NOMO-1 (cell line): ENCODE measurements around the gene PRDX5.
A peak's percentile ranks its signal among the peaks of the same experiment; 100 is the strongest.
"Not testable (repeated sequence)": the region's sequence is repeated elsewhere in the genome, so short reads cannot be mapped to it uniquely, and the experiment has no call there.

Experiments used
- DNase-seq, 2 experiments: peaks; one replicate each; lab custom pipeline; 2025; ENCODE audit not compliant: unreplicated experiment in 2 of 2; lab: John Stamatoyannopoulos, UW

PRDX5 gene

DNA sequence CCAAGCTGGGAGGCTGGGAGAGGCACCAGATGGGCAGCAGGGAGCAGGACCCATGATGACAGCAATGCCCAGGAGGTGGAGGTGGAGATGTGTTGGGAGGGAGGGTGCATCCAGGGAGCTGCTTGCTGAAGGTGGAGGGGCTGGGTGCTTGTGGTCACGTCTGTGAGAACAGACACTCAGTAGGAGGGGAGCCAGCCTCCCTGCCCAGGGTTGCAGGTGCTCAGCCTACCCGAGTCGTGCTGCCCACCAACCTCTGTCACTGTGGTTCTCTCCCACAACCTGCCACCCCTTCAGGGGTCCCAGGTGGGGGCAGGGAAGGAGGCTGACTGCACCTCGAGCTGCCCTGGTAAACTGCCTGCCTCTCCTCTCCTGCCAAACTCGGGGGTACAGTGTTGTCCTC, 5.5 kb downstream of the PRDX5 start:
- DNase-seq: no peak

DNA sequence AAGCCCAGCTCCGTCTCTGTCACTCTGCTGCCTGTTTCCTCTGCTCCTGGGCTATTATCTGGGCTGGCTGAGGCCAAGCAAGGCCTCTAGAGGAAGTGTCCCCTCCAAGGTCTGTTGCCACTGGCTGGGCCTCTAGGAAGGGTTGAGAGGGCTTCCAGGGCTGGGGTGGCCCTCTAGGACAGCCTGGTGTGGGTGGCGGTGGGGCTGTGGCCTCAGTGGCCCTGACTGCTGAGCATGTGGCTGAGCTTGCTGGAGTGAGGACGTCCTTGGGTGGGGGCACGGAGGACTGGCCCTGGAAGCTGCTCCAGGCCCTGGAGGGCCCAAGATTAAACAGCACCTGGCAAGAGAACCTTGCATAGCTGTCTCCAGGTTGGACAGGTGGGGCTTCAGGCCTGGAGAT, 6.1 kb downstream of the PRDX5 start:
- DNase-seq: not testable (repeated sequence)

DNA sequence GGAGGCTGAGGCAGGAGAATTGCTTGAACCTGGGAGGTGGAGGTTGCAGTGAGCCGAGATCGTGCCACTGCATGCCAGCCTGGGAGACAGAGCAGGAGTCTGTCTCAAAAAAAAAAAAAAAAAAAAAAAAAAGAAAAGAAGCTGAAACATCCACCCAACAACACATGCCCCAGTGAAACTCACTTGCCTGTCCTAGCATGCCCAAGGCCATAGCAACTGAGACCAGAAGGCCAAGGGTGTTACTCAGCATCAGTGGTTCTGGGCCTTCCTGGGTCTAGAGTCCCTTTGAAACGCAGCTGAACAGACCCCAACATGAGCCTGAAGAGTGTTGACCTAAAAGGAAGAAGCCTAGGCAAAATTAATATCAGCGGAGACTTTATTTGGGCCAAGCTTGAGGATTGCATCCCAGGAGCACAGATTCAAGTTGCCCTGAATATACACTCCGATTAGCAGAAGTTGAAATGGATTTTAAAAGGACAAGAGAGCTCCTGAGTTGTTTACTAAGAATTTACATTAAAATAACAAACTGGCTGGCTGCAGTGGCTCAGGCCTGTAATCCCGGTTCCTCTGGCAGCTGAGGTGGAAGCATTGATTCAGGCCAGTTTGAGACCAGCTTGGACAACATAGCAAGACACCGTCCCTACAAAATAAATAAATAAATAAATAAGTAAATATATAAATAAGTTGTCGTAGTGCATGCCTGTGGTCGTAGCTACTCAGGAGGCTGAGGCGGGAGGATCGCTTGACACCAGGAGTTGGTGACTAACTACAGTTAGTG, 7.0 kb downstream of the PRDX5 start:
- no peak for DNase-seq

DNA sequence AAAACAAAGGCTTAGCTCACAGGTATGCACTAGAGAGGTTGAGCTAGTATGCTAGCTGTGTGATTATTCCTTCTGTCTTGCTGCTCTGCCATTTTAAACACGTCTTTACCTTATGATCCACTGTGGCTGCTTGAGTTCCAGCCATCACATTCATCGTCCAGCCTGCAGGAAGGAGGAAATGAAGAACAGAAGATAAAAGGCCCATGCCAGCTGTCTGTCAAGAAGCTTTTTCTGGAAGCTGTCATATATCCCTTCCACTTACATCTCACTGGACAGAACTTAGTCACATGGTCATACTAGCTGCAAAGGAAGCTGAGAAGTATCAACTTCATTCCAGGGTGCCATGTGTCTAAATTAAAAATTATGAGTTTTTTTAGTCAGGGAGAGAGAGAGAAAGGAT, 9.5 kb downstream of the PRDX5 start:
- no peak for DNase-seq

DNA sequence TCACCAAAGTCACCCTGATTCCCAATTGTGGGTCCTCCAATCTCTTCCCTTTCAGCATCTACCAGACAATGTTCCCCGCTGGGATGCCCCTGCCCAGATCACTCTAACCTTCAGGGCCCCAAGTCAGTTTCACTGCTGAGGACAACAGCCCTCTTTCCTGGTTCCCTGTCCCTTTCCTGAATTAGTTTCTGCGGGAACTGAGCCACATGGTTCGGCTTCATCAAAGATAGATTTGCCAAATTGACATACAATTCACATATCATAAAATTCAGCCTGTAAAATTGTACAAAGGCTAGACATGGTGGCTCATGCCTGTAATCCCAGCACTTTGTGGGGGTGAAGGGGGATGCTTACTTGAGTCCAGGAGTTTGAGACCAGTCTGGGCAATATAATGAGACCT, 10.1 kb downstream of the PRDX5 start:
- no peak for DNase-seq

DNA sequence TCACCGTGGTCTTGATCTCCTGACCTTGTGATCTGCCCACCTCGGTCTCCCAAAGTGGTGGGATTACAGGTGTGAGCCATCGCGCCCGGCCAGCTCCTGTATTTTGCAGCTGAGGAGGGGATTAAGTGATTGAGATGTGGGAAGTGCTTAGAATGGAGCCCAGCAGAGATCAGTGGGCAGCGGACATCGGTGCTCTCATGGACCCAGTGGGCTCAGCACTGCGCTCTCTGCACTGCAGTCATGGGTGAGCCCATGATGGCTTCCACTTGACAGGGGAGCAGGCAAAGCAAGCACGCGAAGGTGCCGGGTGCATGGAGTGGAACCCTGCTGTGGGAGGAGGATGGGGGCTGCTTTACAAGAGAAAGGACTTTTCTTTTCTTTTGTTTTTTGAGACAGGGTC, 13.0 kb downstream of the PRDX5 start:
- DNase-seq: no peak

DNA sequence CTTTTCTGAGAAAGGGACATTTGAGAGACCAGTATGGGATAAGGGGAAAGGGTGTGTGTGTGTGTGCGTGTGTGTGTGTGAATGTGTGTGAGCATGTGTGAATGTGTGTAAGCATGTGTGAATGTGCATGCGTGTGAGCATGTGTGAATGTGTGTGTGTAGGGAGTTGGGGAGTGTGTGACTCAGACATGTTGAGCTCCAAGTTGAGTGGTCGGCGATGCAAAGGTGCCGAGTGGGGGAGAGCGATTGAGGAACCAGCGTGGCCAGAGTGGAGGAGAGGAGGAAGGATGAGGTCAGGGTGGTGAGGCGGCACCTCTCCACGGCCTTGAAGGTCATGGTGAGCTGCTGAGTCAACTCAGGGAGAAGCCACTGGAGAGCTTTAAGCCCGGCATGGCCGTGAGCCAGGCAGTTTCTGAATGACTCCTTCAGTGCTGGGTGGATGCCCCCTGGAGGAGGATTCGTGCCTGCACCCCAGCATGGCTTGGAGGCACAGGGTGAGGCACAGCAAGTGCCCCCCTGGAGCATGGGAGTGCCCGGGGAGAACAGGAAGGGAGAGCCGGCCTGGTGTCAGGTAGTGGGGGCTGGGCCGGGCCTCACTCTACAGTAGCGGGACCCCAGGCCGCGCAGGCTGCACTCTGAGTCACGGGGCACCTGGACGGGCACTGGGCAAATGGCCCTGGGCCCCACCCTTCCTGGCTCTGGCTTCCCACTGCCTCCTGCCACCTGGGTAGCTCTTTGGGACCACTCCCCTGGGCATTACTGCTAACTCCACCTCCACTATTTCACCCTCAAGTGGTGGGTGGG, 13.8 kb downstream of the PRDX5 start:
- DNase-seq: peak; percentile 82 to 87

DNA sequence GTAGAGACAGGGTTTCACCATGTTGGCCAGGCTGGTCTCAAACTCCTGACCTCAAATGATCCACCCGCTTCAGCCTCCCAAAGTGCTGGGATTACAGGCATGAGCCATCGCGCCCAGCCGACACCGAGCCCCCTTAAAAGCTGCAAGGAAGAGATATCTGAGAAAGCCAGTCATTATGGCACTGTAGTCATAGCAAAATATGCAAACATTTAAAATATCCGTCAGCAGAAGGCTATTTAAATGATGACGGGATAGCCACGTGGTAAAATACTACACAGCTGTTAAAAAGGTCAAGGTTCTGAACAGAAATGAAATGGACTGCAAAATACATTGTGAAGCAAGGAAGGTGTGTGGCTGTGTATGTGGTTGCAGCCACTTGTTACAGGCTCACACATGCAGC, 15.6 kb downstream of the PRDX5 start:
- no peak for DNase-seq

DNA sequence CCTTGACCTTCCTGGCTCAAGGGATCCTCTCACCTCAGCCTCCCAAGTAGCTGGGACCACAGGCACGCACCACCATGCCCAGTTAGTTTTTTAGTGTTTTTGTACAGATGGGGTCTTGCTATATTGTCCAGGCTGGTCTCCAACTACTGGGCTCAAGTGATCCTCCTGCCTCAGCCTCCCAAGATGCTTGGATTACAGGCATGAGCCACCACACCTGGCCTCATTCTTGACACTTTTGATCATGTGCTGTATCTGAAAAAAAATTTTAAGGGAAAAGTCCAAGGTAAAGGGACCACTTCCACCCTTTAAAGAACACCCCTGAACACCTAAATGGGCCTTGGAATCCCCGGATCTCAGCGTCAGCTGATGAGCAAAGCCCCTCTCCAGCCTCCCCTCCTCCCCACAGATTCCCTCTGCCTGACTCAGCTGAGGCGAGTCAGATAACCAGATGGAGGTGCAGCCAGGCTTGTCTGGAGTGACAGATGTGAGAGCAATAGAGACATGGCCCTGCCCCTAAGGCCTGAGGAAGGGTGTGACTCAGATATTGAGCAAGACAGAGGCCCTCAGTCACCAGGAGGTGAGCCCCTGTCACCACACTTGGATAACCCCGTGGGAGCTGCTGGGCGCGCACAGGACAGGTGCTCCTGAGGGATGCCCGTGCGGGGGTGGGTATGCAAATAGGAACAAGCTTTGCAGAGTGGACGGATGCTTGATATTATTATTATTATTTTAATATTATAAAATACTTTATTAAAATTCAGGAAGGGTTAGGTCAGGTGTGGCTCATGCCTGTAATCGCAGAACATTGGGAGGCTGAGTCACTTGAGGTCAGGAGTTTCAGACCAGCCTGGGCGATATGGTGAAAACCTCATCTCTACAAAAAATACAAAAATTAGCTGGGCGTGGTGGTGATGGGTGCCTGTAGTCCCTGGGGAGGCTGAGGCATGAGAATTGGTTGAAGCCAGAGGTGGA, 17.1 kb downstream of the PRDX5 start:
- DNase-seq: peak; percentile 95 to 96

DNA sequence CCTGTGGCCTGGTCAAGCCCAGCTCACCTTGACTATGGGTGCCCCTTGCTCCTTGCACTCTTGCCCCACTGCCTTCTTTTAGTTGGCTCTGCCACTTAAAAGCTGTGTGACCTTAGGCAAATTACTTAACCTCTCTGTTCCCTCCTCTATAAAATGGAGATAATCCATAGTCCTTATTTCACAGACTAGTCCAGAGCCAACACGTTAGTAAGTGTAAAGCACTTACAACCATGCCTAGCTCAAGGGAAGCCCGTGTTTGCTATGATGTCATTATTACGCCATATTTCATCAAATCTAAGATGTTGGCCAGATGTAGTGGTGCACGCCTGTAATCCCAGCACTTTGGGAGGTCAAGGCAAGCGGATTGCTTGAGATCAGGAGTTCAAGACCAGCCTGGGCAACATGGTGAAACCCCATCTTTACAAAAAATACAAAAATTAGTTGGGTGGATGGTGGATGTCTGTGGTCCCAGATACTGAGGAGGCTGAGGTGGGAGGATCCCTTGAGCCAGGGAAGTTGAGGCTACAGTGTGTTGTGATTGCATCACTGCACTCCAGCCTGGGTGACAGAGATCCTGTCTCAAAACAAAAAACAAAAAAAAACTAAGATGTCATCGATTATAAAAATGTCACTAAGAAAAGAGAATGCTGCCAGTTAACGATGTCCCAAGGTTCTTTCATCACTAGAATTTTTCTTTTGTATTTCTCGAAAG, 19.8 kb downstream of the PRDX5 start:
- DNase-seq: no peak

DNA sequence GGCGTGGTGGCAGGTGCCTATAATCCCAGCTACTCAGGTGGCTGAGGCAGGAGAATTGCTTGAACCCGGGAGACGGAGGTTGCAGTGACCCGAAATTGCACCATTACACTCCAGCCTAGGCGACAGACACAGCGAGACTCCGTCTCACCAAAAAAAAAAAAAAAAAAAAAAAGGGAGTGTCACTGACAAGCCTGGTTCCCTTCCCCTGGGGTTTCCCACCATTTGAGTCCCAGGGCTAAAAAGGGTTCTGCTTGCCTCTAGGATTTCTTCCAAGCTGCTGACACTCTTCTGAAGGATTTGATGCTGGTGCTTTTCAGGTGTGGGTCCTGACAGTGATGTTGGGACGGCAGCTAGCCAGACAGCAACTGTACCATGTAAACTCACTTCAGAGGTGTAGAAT, 20.8 kb downstream of the PRDX5 start:
- no peak for DNase-seq

DNA sequence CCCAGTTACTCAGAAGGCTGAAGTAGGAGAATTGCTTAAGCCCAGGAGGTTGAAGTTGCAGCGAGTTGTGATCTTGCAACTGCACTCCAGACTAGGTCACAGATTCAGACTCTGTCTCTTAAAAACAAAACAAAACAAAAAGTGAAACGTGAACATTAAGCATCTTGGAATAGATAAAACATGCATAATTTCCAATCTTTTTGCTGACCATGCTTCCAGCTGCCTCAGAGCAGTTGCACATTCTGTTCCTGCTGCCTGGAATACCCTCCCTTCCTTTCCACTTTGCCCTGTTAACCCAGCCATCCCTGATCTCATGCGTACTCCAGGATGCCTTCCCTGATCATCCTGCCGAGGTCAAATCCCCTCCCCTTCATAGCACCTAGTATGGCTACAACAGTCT, 21.4 kb downstream of the PRDX5 start:
- no peak for DNase-seq

DNA sequence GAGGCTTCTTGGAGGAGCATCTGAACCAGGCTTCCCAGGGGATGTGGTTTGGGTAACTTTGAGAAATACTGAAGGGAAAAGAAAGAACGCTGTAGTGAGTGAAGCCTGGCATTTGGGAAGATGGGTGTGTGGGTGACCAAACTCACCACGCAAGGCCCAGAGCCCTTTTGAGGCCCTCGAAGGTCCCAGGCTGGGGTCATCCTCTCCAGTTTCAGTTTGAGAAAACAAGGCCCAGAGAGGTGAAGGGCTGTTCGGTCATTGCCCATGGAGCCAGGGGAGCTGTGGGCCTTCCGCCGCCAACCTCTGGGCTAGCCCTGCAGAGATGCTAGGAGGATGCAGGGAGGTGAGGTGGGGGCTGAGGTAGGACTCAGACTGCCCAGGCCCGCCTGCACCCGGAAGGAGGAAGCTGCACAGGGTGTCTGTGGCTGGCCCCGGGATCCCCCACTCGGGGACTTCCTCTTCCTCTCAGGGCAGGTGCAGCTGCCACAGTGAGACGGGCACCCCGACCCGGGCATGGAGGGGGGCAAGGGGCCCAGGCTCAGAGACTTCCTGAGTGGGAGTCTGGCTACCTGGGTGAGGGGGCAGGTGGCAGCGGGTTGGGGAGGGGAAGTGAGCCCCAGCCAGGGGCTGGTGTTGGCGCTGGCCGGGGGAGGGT, 22.0 kb downstream of the PRDX5 start, which contains the start of gene CCDC88B:
Gene CCDC88B, plus strand, starts transcription at position 451 of the 655 bp plus-strand sequence. Its CDS starts 63 bp downstream, at position 514.
- peak; percentile 78 to 83 for DNase-seq

DNA sequence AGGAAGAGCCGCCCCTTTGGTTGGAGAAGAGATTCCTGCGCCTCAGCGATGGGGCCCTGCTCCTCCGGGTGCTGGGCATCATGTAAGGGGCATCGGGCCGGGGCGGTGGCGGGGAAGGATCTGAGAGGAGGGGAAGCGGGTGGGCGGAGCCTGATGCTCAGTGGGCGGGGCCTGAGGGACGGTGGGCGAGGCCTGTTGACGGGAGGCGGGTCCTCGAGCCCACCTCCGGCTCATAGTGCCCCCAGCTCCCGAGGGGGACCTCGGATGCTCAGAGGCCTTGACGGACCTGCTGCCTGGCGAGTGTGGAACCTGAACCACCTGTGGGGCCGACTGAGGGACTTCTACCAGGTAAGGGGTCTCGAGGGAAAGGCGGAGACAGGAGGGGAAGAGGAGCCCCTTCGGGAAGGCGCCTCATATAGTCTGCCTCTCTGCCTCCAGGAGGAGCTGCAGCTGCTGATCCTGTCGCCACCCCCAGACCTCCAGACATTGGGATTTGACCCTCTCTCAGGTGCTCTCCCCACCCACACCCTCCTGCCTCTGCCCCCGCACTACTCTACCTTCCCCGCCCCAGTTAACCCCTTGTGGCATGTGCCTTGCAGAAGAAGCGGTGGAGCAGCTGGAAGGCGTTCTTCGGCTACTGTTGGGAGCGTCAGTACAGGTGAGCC, 22.9 kb downstream of the PRDX5 start:
- DNase-seq: peak; percentile 28 to 59

DNA sequence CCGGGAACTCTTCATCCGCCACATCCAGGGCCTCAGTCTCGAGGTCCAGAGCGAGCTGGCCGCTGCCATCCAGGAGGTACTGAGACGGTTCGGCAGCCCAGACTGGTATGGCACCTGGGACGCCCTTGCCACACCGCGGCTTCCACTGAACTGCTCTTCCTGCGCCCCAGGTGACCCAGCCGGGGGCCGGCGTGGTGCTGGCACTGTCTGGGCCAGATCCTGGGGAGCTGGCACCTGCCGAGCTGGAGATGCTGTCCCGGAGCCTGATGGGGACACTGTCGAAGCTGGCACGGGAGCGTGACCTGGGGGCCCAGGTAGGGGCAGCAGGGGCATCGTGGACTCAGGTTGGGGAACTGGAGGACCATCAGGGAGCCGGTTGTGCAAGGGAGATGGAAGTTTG, 23.5 kb downstream of the PRDX5 start:
- no peak for DNase-seq

DNA sequence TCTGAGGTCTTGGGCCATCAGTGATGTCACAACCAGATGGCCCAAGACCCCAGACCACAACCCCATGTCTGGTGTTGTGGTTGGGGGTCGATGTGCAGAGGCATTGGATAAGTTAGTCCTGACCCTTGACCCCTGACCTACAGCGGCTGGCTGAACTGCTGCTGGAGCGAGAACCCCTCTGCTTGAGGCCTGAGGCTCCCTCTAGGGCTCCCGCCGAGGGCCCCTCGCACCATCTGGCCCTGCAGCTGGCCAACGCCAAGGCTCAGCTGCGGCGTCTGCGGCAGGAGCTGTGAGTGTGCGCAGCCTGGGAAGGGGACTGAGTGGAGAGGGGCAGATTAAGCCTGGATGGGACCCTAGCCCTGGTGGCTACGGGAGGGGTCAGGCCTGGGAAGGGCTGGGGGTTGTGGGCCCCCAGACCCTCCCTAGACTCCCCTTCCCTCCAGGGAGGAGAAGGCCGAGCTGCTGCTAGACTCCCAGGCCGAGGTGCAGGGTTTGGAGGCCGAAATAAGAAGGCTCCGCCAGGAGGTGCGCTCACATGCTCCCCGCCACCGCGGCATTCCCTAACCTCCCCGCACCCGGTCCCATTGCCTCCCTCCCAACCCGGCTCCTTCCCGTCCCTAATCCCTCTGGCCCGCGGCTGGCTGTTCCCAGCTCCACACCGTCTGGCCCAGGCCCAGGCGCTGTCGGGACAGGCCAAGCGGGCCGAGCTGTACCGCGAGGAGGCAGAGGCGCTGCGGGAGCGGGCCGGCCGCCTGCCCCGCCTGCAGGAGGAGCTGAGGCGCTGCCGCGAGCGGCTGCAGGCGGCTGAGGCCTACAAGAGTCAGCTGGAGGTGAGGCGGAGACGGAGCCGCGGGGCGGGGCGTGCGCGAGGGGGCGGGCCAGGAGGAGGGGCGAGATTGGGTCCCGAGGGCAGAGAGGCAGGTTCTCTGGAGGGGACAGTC, 24.2 kb downstream of the PRDX5 start:
- DNase-seq: peak; percentile 87 to 94

DNA sequence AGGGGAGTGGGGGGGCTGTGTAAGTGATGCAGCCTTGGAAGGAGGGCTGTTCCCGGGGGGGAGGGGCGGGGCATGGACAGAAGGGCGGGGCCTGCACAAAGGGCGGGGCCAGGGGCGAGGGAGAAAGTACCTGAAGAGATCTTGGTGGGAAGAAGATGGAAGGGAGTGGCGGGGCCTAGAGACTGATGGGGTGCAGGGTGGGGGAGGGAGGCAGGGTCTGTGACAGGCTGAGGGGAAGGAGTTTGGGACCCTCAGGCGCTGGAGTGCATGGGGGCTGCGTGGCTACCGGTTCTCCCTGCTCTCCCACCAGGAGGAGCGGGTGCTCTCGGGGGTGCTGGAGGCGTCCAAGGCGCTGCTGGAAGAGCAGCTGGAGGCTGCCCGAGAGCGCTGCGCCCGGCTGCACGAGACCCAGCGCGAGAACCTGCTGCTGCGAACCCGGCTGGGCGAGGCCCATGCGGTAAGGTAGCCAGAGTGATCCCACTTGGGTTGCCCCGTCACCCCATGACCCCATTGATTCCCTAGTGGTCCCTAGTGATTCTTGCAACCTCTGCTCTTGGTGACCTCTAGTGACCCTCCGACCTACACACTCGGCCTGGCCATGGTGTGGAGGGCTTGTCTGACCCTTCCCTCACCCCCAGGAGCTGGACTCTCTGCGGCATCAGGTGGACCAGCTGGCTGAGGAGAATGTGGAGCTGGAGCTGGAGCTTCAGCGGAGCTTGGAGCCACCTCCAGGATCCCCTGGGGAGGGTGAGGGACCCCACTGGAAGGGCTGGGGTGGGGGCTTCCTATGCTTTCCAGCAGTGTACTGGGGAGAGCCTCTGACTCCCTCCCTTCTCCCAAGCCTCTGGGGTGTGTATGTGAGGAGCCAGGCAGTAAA, 25.2 kb downstream of the PRDX5 start:
- no peak for DNase-seq
